Measurements from ENCODE around the gene JPH4.
"Not testable (repeated sequence)": the region's sequence is repeated elsewhere in the genome, so short reads cannot be mapped to it uniquely, and the experiment has no call there.

Gene JPH4

GRCh38 chr14:23547924-23548323 lies 30.7 kb downstream of the JPH4 start:
- no peak for DNase-seq (ENCODE audit: low read depth)

GRCh38 chr14:23546450-23547035 lies 32.0 kb downstream of the JPH4 start:
- DNase-seq (ENCODE audit: low read depth) = no peak

- DNase-seq (ENCODE audit: low read depth) = no peak
Observed at GRCh38 chr14:23545740-23546365, 32.7 kb downstream of the JPH4 start.

- DNase-seq (ENCODE audit: low read depth) = no peak
Observed at GRCh38 chr14:23544511-23545447, 33.8 kb downstream of the JPH4 start.

GRCh38 chr14:23543403-23543802 lies 35.2 kb downstream of the JPH4 start:
- DNase-seq (ENCODE audit: low read depth) = no peak

GRCh38 chr14:23542261-23542660 lies 36.3 kb downstream of the JPH4 start:
- DNase-seq (ENCODE audit: low read depth) = no peak

GRCh38 chr14:23540141-23540469 lies 38.5 kb downstream of the JPH4 start:
- DNase-seq (ENCODE audit: low read depth) = no peak

GRCh38 chr14:23539248-23540140 lies 39.1 kb downstream of the JPH4 start:
- DNase-seq (ENCODE audit: low read depth) = no peak

- no peak for DNase-seq (ENCODE audit: low read depth)
Observed at GRCh38 chr14:23538785-23539184, 39.8 kb downstream of the JPH4 start.

- no peak for DNase-seq (ENCODE audit: low read depth)
Observed at GRCh38 chr14:23538050-23538718, 40.4 kb downstream of the JPH4 start.

- no peak for DNase-seq (ENCODE audit: low read depth)
Observed at GRCh38 chr14:23537351-23538049, 41.1 kb downstream of the JPH4 start.

- not testable (repeated sequence) for DNase-seq (ENCODE audit: low read depth)
Observed at GRCh38 chr14:23536906-23537305, 41.7 kb downstream of the JPH4 start.

GRCh38 chr14:23536494-23536893 lies 42.1 kb downstream of the JPH4 start:
- DNase-seq (ENCODE audit: low read depth) = no peak

- DNase-seq (ENCODE audit: low read depth) = no peak
Observed at GRCh38 chr14:23535943-23536342, 42.6 kb downstream of the JPH4 start.

GRCh38 chr14:23533652-23534435 lies 44.7 kb downstream of the JPH4 start:
- DNase-seq (ENCODE audit: low read depth) = no peak

GRCh38 chr14:23532658-23533057 lies 45.9 kb downstream of the JPH4 start:
- DNase-seq (ENCODE audit: low read depth) = no peak

- no peak for DNase-seq (ENCODE audit: low read depth)
Observed at GRCh38 chr14:23531391-23531790, 47.2 kb downstream of the JPH4 start.

GRCh38 chr14:23530375-23531055 lies 48.1 kb downstream of the JPH4 start:
- no peak for DNase-seq (ENCODE audit: low read depth)

GRCh38 chr14:23529016-23529415 lies 49.6 kb downstream of the JPH4 start:
- DNase-seq (ENCODE audit: low read depth) = no peak

- DNase-seq (ENCODE audit: low read depth) = no peak
Observed at GRCh38 chr14:23528555-23528954, 50.0 kb downstream of the JPH4 start.
